LHCN-M2 (cell line): Measurements from ENCODE around the gene B4GALT4. TPM values are rescaled to one million over a fixed set of nuclear protein-coding genes. Genes with fewer than 3 reads are reported as not detected.
"Not testable (repeated sequence)": the region's sequence is repeated elsewhere in the genome, so short reads cannot be mapped to it uniquely, and the experiment has no call there.

ENCODE experiments used
- DNase-seq: peaks from one replicate; pipeline ENCODE4 v3.0.0-alpha.2; 2012; ENCODE audit warnings: low read depth
- total RNA-seq: library from RNA; depleted of rRNA; stranded (reverse); fragments of >200 nt; gene quantifications from 2 replicates; pipeline ENCODE4 v1.2.3, GENCODE V29; 2014; rRNA removed

B4GALT4 gene
- total RNA-seq, 1 experiment from 2014 or later: 25.3 TPM

GRCh38 chr3:119205209-119205608, 35.5 kb downstream of the B4GALT4 start:
- DNase-seq: no peak

- no peak for DNase-seq
Observed at GRCh38 chr3:119195911-119196310, 44.8 kb downstream of the B4GALT4 start.

GRCh38 chr3:119195151-119195476, 45.6 kb downstream of the B4GALT4 start:
- DNase-seq: no peak

- no peak for DNase-seq
Observed at GRCh38 chr3:119194237-119195150, 46.2 kb downstream of the B4GALT4 start.

- no peak for DNase-seq
Observed at GRCh38 chr3:119191800-119192199, 48.9 kb downstream of the B4GALT4 start.

- no peak for DNase-seq
Observed at GRCh38 chr3:119187266-119187665, 53.4 kb downstream of the B4GALT4 start.

DNA sequence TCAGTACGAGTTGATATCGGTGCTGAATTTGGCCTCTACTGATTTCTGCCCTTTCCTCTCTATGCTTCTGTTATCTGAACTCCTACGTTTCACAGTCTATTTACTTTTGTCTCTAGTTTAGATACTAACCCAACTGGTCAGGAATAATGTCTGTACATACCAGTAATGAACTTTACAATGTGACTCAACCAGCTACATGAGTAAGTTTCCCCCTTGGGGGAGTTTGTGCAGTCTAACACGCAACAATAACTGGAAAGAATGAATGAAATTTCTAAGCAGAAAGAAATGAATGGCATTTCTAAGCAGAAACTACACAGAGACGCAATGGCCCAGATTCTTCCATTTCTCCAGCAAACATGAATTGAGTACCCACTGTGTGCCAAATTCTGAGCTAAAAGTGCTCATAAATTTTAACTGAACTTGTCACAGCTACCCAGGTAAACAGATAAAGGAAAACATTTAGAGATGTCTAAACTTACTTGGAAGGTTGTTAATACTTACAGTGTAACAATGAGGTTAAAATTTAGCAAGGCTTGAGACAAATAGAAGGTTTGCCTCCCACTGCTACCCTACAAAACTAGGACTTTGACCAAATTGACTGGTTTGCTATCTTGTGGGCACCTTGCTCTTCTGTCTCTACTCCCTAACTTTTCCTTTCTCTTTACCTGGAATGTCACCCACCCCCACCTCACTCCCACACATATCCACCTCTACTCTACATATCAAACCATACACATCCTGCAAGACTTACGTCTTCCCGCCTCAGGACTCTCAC, 55.7 kb downstream of the B4GALT4 start:
- DNase-seq: peak; percentile 39

GRCh38 chr3:119184111-119184510, 56.6 kb downstream of the B4GALT4 start:
- DNase-seq: no peak

GRCh38 chr3:119181765-119182164, 58.9 kb downstream of the B4GALT4 start:
- no peak for DNase-seq

DNA sequence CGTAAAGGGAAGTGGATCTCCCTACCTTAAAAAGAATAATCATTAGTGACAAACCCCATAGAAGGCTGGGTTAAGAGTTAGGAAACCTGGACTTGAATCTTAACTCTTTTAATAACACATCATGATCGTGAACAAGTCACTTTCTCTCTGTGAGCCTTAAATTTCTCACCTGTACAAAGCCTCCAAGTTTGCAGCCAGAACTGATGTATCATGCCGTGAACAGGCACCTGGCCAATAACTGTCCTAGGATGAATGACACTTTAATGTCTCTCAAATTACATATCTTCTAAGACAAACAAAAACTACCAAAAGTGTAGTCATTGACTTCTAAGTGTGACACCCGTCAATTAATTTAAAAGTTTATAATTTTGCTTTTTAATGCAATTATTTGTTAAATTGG, 63.4 kb downstream of the B4GALT4 start:
- no peak for DNase-seq

GRCh38 chr3:119176778-119177177, 63.9 kb downstream of the B4GALT4 start:
- no peak for DNase-seq

GRCh38 chr3:119175872-119176756, 64.6 kb downstream of the B4GALT4 start:
- peak; percentile 19 for DNase-seq

DNA sequence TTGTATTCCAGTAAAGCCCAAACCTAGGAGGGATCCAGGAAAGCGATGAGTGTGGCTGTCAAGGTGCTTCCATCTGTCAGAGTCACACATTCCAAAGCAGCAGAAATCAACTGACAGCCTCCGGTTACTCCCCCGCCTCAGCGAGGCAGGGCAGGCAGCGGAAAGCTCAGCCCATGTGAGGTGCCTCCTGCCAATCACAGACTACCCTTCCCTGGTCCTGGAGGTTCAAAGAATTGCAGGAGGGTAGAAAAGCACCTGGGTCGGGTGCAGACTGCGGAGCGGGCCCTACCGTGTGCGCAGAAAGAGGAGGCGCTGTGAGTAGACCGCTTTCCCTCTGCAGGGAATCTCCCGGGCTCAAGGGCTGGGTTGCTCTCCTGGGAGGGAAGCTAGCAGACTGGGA, 67.4 kb downstream of the B4GALT4 start, which contains the start of gene UPK1B:
Gene UPK1B (plus strand): TSS at position 274 of the 400 bp plus-strand sequence. CDS start 13,144 bp downstream, outside the sequence.
- no peak for DNase-seq

DNA sequence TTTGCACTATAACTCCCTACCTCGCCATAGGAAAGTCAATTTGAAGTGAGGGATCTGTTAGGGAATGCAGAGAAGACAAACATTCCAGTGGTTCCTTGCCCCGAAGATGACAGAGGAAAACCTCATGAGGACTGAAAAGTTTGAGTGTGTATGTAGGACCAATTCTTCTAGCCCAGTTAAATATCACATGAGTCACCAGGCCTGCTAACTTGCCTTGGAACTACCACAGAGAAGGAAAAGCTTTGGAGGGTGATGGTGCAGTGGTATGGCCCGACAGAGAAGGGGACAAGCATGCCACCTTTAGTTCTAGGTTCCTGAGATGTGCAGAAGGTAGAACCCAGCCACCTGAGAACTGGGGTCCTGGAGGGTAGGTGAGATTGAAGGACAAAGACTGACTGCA, 69.9 kb downstream of the B4GALT4 start:
- no peak for DNase-seq

GRCh38 chr3:119164745-119165144, 75.9 kb downstream of the B4GALT4 start:
- not testable (repeated sequence) for DNase-seq

Other genes starting within 250 kb of the B4GALT4 start
- gene IGSF11, start 206.0 kb downstream of the B4GALT4 start, total RNA-seq: not detected in 2 replicates
- gene TEX55, start 94.7 kb downstream of the B4GALT4 start, total RNA-seq: not detected in 2 replicates
- not detected in 2 replicates for gene UPK1B, start 67.3 kb downstream of the B4GALT4 start, total RNA-seq
- 7.7 and 8.3 TPM in 2 replicates for gene ARHGAP31, start 53.5 kb upstream of the B4GALT4 start, total RNA-seq
- gene TMEM39A, start 222.7 kb upstream of the B4GALT4 start, total RNA-seq: 34.3 and 39.7 TPM in 2 replicates
- 17.9 and 19.1 TPM in 2 replicates for gene POGLUT1, start 228.1 kb upstream of the B4GALT4 start, total RNA-seq